COLO668 (cell line): ENCODE results near the gene C1QTNF12.

Experiments
- DNase-seq: peaks from one replicate; lab custom pipeline; 2025; ENCODE audit not compliant: unreplicated experiment; lab: John Stamatoyannopoulos, UW

The C1QTNF12 gene

DNA sequence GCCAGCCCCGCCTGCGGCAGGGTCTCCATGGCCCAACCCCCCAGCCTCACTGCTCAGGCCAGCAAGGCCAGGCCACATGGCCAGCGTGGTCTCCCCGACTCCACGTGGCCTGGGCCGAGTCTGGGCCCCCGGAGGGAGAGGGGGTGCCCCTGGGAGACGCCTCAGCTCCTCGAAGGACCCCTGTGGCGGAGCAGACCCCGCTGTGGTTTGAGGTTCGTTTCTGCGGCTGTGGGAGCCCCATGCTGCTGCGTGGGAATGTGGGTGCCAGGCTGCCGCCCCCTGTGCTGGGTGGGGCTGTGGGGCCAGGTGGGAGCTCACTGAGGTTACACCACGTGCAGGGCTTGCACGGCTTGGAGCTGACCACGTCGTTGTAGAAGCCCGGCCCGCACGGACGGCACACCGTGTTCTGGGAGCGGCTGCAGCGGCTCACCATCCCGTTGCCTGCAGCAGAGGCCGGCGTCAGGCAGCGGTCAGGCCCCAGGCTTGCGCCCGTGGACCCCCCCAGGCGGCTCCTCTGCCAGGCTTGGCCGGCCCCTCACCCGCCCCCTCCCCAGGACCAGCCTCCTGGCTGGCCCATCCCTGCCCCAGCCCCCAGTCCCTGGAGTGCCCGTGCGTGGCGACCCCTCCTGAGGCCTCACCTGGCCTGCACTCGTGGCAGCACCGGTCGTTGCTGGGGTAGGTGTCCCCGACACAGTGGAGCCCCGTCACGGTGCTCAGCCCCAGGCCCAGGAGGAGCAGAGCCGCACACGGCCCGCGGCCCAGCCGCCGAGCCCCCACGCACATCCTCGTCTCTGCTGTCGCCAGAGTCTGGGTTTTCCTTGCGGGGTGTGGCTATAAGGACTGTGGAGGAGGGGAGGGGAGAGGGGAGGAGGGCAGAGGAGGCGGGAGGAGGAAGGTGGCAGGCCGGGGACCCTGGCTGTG is 32.9 kb downstream of the C1QTNF12 start, which contains the start of gene TNFRSF4:
Gene TNFRSF4 (minus strand): TSS at position 809 of the 921 bp plus-strand sequence. CDS start 26 bp downstream, at position 783.
- DNase-seq, result no peak

DNA sequence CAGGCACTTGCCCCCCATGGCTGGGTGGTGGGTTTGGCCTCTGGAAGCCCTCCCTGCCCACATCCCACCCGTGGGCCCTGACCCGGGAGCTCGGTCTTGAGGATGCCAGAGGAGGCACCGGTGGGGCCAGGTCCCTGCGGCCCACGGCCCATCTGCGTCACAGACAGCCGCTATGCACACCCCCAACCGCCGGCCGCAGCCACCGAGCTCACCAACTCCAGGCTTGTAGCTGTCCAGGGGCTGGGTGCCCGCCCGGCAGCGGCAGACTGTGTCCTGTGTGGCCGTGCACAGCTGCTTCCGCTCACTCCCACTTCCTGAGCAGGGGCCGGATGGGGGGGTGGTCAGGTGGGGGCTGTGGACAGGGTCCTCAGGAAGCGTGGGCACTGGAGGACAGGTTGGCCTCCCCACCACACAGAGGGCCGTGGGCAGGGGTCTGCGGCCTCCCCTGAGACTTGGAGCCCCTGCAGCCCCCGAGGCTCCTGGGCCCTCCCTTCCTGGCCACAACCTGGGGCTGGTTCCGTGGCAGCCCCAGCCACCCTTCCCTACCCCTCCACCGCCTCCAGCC is 33.7 kb downstream of the C1QTNF12 start:
- DNase-seq, result no peak

DNA sequence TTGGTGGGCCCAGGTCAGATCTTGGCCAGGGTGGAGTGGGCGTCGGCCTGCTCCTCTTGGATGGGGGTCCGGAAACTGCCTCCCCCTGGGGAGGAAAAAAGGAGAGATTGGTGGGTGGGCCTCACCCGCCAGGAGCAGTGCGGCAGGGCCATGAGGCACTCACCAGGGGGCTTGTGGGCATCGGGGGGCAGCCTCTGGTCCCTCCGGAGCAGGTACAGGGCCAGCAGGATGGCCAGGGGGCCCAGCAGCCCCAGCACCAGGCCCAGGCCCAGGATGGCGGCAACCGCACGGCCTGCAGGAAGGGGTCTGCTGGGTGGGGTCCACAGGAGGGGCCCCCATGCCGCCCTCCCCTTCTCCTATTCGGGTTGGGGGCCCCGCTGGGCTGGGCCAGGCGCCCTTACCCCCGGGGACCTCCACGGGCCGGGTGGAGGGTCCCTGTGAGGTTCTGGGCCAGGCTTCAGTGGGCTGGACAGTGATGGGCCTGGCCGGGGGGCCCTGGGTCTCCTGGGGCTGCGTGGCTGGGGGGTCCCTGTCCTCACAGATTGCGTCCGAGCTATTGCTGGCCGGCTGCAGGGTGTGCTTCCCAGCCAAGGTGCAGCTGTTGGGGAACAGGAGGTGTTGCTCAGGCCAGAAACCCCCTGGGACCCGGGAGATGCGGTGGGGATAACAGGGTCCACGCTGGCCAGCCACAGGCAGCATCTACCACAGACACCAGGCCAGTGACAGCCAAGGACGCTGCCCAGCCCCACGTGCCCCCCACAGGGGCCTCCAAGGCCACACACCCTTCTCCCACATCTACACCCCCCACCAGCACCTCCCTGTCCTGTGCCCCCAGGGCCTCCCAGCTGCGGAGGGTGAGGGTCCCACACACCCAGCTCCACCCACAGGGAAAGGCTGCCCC is 34.7 kb downstream of the C1QTNF12 start:
- DNase-seq, result no peak

DNA sequence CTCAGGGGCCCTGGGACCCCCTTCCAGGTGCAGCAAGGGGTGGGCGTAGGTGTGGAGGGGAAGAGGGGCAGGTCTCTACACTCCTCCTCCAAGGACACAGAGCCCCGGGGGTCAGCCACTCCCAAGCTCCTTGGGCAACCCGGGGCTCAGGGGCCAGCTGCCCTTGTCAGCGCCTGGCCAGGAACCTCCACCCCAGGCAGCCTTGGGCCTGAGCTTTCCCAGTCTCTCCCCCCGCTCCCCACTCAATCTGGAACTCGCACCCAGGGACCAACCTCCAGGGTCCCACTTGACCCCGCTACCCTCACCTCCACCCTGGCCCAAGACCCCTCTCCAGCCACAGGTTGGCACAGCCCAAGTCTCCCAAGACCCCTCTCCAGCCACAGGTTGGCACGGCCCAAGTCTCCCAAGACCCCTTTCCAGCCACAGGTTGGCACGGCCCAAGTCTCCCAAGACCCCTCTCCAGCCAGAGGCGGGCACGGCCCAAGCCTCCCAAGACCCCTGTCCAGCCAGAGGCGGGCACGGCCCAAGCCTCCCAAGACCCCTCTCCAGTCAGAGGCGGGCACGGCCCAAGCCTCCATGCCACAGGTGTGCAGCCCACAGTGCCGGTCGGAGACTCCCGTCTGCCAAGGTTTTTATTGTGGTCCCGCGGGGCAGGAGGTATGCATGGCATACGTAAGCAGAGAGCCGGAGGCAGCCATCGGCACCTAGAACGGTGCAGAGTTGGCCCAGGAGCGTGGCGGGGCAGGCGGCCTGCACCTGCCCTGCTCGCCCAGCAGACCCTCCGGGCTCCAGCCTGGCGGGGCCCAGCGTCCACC is 35.6 kb downstream of the C1QTNF12 start:
- DNase-seq, result no peak

DNA sequence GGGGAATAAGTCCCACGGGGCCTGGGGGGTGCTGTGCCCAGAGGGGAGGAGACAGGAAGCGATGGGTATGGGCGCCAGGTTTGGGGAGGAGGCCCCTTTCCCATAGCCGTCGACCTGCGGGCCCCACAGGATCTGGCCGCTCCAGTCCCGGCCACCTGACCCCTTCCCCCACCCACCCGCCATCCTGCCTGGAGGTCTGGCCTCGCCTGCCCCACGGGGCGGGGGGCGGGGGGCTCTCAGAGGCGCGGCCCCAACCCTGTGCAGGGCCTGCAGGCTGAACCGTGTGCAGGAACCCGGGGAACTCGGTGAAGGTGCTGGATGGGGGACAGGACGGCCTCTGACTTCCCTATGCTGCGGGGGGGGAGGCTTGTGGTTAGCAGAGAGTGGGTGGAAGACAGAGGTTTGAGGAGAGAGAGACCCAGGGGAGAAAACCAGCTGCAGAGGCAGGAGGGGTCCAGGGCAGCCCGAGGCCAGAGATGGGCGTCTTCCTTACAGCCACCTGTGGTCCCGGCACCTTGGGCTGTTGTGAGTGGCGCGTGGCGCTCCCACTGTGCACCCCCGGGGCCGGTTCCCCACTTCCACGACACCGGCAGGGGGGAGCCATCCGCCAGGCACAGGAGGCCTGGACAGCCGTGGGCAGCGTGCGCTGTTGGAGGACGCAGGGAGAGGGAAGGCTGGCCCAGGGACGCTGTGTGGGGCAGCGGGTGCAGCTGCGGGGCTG is 37.6 kb downstream of the C1QTNF12 start:
- DNase-seq, result no peak

DNA sequence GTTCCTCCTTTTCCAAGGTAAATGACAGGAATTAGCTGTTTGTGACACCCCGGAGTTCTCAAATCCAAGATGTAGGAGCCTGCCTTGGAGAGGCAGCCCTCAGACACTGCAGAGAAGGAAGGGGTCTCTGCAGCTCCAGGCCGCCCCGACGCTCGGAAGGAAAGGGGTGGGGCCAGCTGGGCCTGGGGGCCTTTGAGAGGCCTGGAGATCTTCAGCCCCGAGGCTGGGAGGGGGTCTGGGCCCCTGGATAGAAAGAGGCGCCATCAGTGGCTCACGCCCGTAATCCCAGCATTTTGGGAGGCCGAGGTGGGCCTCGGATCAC is 39.0 kb downstream of the C1QTNF12 start:
- no peak for DNase-seq

DNA sequence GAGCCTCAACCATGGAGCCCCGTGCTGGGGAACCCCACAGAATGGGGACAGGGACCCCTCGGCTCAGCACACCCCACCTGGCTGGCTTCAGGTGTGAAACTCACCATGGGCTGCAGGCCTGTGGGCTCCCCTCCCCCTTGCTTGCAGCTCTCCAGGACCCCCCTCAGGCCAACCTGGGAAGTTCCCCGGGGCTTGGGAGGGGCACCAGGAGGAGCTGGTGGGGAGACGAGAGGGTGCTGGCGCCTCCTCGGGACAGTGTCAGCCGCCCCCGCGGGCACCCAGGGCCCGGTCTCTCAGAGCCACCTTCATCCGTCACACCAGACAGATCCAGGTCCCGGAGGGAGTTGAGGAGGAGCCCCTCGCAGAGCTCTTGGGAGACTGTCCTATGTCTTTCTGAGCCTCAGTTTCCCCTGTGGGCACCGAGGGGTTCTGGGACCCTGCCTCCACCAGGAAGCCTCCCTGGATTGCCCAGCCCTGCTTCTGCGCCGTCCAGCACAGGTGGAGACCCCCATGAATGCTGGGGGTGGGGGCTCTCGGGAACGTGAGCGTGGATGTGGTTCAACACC is 39.5 kb downstream of the C1QTNF12 start:
- no peak for DNase-seq

DNA sequence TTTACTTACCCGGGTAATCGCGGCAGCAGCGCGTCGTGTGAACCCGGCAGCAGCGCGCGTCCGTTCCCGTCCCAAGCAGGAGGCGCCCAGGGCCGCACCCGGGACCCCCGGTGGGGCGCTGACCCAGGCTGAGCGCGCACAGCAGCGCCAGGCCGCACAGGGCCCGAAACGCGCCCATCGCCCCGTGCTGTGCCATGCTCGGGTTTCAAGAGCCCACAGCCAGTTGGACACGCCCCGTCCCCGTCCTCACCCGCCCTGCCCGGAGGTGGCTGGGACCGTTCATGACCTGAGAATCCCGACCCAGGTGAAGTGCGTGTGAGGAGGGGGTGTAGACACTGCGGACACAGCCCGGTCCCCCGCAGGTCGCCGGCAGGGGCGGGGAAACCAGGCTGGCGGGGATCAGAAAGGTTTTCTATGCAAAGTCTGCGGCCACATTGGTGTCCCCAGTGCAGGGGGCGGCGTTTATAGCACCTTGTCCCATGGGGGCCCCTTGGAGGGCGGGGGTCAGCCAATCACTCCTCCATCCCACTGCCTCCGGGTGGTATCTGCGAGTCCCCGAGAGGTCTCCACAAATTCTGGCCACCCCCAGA is 40.1 kb downstream of the C1QTNF12 start, which contains the start of gene TNFRSF18:
Gene TNFRSF18 (minus strand): TSS at position 217 of the 590 bp plus-strand sequence. CDS start 21 bp downstream, at position 196.
- peak; percentile 74 for DNase-seq

DNA sequence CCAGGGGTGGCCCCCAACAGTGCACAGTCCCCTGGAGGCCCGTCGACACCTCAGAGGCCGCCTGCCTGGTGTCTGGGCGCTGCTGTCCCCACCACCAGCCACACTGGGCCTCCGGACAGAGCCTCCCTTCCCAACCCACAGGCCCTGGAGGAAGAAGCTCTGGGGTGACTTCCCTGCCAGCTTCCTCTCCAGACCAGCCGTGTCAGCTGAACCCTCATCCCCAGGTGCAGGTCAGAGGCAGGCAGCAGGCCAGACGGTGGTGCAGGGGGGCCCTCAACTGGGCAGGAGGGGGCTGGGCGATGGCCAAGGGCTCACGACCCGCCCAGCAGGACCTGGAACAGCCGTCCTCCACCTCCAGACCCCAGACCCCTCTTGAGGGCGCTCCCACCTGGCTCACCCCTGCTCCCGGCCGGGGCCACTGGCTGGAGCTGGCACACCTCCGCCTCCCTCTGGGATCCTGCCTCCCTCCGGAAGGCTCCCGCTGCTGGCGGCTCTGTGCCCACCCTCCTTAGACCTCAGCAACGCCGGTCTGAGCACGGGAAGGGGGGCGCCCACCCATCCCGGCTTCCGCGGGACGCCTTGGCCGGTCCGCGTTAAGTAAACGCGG is 40.6 kb downstream of the C1QTNF12 start:
- DNase-seq, result no peak

DNA sequence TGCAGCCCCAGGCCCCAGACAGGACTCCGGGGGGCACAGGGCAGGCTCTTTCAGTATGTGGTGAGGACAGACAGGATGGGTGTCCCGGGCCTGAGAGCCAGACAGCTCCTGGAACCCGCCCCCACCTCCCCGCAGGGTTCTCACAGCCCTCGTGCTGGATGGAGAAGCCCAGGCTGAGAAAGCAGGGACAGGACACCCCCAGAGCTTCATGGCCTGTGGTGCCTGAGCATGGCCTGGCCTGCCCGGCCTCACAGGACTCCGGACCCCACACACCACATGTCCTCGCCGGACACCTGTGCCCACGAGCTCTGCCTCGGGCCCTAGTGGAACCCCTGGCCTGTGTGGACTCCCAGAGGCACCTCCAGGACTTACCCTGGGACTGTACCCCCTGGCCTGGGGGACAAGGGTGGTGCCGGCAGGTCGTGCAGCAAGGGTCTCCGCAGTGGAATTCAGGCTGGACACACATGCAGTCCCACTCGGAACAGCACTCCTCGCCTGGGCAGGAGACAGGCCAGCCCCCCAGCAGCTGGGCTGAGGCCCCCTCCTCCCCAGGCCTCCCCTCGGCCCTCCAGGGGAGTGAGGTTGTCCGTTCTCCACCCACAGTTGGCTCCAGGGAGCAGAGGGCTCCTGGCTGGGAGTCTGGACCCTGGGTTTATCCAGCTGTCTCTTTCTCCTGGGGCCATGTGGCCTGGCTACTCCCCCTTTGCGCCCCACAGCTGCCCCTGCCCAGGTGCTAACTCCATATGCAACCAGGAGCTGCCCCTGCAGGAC is 41.3 kb downstream of the C1QTNF12 start:
- DNase-seq, result no peak

DNA sequence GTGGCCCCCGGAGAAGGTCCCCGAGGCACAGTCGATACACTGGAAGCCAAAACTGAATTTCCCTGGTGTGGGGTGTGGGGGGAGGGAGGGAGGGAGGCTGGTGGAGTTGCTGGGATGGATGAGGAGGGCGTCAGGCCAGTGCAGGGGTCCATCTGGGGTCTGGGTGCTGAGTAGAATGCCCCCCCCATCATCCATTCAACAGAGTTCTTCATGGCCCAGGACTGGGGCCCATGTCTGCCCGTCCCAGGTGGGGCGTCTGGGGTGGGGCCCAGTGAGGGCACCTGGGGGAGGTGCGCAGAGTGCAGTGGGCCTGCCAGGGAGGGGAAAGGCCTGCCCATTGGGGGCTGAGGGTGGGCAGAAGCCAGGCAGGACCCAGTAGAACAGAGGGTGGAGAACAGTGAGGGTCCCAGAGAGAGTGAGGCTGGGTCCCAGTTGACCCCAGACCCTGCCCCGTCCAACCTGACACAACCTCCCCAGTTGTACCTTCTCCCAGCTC is 42.0 kb downstream of the C1QTNF12 start:
- DNase-seq, result no peak

DNA sequence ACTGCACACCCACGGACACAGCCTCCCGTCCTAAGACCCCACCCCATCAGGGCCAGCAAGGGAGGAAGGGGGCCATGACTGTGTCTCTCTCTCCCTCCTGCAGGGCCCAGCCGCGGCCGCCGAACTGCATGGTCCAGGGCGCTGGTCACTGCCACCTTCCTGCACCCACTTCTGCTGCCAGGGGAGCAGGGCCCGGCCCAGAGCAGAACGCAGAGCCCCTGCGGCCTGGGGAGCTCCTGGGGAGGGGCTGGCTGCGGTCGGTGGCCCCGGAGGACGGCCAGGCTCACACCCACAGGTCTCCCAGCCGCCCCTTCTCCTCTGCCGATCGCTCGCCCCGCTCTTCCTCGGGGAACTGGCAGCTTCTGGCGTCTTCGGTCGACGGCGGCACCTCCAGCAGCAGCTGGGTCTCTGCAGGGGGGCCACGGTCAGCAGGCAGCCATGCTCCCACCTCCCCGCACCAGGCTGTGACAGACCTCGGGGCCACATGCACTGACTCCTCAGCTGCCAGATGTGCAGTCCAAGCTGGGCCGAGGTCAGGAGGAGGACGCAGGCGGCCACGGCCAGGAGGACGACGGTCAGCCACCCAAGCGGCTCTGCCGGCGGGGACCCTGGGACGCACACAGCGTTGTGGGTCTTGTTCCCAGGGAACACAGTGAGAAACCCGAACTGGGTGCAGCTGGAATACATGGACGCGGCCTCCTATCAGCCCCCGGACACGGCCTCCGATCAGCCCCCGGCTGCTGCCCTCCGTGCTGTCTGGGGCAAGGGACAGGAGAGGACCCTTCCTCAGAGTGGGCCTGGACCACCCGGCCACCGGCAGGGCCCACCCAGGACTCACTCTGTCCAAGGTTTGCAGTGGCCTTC is 42.7 kb downstream of the C1QTNF12 start:
- DNase-seq, result no peak

DNA sequence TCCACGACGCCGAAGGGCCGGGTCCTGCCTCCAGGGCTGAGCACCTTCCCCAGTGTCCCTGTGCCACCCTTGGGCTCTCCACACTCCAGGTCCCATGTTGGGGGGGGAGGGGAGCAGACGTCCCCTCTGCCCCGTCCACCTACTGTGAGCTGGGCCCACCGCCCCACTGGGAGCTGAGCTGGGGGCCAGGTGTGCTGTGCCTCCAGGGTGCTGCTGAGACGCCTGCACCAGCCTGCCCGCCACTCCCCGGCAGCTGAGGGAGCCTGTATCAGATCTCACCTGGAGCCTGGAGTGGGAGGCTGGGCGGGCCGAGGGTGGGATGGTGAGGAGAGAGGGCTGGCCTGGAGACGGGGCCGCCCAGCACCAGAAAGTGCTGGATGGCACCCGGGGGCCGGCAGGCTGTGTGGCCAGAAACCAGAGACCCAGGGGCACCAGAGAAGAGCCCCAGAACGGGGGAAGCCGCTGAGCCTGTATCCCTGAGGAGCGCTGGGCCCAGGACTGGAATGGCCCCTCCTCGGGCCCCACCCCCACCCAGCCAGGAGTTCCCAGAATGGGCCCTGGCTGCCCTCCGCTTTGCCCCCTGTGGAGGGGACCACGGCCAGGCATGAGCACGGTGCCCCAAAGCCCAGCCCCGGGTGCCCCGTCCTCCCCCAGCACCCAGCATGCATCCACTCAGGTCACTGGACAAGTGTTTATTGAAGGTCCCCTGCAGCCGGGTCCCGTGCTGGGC is 43.5 kb downstream of the C1QTNF12 start:
- DNase-seq, result peak; percentile 67

DNA sequence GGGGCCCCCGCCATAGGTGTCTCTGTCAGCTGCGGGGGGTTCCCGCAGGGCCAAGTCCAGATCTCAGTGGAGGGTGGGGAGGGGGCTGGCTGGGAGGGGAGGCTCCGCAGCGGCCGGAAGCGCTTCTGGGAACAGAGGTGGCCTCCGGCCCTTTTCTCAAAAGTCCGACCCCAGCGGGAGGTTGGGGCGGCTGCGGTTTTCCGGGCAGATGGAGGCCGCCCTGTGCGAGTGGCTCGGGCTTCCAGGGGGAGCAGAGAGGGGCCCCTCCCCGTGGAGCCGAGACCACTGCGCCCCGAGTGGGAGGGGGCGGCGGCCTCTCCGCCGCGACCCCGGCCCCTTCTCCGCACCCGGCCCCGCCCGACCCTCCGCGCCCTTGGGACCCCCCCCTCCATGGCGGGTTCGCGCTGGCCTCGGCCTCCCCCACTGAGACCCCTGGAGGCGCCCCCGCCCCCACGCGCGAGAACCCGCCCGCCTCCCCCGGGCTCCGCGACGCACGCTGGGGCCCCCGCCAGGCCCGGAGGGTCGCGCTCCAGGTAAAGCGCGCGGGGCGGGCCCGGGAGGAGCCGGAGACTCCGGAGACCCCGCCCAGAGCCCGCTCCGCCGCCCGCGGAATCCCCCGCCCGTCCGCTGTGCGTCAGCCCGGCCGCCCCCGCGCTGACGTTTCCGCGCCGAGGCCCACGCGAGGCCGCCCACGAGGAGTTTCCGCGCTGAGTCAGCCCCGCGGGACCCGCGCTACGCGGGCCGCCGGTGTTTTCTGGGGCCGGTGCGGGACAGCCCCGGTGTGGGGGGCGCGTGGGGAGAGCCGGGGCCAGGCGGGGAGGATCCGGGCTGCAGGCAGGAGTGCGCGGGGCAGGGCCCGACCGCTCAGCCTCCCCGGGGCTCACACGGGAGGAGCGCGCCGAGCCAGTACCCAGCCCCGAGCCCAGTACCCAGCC is 45.4 kb downstream of the C1QTNF12 start:
- DNase-seq, result peak; percentile 65
